GM13976 (cell line): ENCODE measurements around the gene LAG3.

ENCODE experiments used
- DNase-seq: peaks from one replicate; pipeline ENCODE4 v3.0.0; 2012; ENCODE audit warnings: low spot score
- CTCF ChIP-seq: IDR thresholded peaks from 2 replicates; pipeline ENCODE4 v1.5.1; 2012; ENCODE audit warnings: borderline replicate concordance, mild to moderate bottlenecking; ENCODE audit not compliant: insufficient read depth; ENCODE audit errors: extremely low read depth, missing control alignments, control extremely low read depth
- in situ Hi-C: fragments of 300-500 bp; cut with MboI; formaldehyde crosslinking; loops from one replicate; pipeline ENCODE4 v1.12.0; 2022; ENCODE audit warnings: low sequenced_read_pairs, mixed read lengths, inconsistent platforms; ENCODE audit not compliant: unreplicated experiment

LAG3 gene

GRCh38 chr12:6775185-6776174, 3.2 kb downstream of the LAG3 start:
- DNase-seq = no peak
- in situ Hi-C loops = no loop called here
- no peak for TF ChIP-seq CTCF

- in situ Hi-C loops = no loop called here
- no peak for DNase-seq
- no peak for TF ChIP-seq CTCF
Observed at GRCh38 chr12:6777386-6777785, 5.1 kb downstream of the LAG3 start.

DNA sequence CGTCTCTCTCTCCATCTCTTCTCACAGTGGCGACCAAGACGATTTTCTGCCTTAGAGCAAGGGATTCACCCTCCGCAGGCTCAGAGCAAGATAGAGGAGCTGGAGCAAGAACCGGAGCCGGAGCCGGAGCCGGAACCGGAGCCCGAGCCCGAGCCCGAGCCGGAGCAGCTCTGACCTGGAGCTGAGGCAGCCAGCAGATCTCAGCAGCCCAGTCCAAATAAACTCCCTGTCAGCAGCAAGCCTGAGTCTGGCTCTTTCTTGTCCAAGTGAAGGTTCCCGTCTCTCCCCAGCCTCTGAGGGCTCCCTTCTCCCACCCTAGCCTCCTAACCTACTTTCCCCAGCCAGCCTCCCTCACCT, 5.9 kb downstream of the LAG3 start:
- DNase-seq = no peak
- TF ChIP-seq CTCF = no peak

DNA sequence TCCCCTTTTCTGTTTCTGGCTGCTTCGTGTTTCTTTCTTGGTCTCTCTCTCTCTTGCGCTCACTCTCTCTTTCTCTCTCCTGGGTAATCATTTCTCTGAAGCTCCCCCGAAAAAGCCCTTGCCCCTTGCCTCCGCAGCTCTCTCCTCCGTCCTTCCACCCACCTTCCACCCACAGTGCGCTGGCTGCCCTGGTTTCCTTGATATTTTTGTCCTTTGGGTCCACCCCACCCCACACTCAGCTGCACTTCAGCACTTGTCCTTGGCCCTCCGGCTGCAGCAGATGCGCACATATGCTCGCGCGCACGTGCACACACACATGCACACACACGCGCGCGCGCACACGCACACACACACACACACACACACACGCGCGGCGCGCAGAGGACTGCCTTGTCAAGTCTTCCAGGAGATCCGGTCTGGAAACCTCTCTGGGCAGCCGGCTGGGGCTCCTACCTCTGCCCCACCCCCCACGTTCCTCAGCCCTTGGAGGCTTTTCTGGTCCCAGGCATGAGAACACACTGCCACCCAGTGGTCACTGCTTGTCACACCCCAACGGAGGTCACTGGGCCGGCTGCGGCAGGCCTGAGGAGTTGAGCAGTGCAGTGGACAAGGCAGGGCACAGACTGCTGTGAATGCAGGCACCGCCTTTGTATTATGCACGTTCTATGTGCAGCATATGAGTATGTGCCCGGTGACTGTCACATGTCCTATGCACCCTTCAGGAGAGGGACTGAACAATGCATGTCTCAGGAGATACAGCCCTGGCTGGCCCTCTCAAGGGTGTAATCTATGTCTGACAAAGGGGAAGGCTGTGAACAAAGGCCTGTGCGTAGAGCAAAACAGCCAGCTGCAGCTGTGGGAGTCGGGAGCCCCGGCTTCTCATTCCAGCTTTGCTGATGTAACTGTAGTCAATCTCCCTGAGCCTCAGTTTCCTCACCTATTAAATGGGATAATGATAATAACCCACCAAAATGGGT, 6.5 kb downstream of the LAG3 start:
- DNase-seq = peak; percentile 86
- in situ Hi-C loops = no loop called here
- peak; percentile 95 for TF ChIP-seq CTCF

More for the DNA sequence above, 5.9 kb downstream of the LAG3 start:
- in situ Hi-C loops = no loop called here

GRCh38 chr12:6779708-6780432, 7.5 kb downstream of the LAG3 start:
- in situ Hi-C loops = loop anchor here (5.0 kb wide), 1 partner anchor 37 kb away; no protein-coding TSS in a partner anchor
- DNase-seq = no peak
- no peak for TF ChIP-seq CTCF

GRCh38 chr12:6780573-6780972, 8.3 kb downstream of the LAG3 start:
- DNase-seq = no peak
- in situ Hi-C loops = loop anchor here (5.0 kb wide), 1 partner anchor 37 kb away; no protein-coding TSS in a partner anchor
- no peak for TF ChIP-seq CTCF
